H9 (cell line): ENCODE results near the gene SBK1. TPM values are rescaled to one million over a fixed set of nuclear protein-coding genes. Genes with fewer than 3 reads are reported as not detected.

Experiments used
- DNase-seq: peaks from one replicate; pipeline ENCODE4 v3.0.0-alpha.2; 2017
- H2AFZ ChIP-seq: one replicate; pipeline ENCODE4 v1.6.1; 2013; ENCODE audit warnings: mild to moderate bottlenecking, low read length, control low read depth, moderate library complexity
- H2AK5ac ChIP-seq: 2 replicates; pipeline ENCODE4 v1.6.1; 2013; ENCODE audit warnings: low read length, control low read depth, mixed read lengths; ENCODE audit not compliant: insufficient read length
- H2BK120ac ChIP-seq: one replicate; pipeline ENCODE4 v1.6.1; 2013; ENCODE audit warnings: low read depth, mild to moderate bottlenecking, low read length, control low read depth, inconsistent platforms; ENCODE audit not compliant: poor library complexity, severe bottlenecking
- H2BK12ac ChIP-seq: 2 replicates; pipeline ENCODE4 v1.6.1; 2013; ENCODE audit warnings: low read length, control low read depth, mixed read lengths, low read depth; ENCODE audit not compliant: insufficient read length
- H2BK15ac ChIP-seq: 2 replicates; pipeline ENCODE4 v1.6.1; 2013; ENCODE audit warnings: low read depth, low read length, control low read depth
- H2BK20ac ChIP-seq: one replicate; pipeline ENCODE4 v1.6.1; 2013; ENCODE audit warnings: low read depth, mild to moderate bottlenecking, low read length, control low read depth, inconsistent platforms; ENCODE audit not compliant: poor library complexity, severe bottlenecking
- H2BK5ac ChIP-seq: 2 replicates; pipeline ENCODE4 v1.6.1; 2013; ENCODE audit warnings: low read length, control low read depth, mixed read lengths; ENCODE audit not compliant: insufficient read length
- H3K14ac ChIP-seq: 2 replicates; pipeline ENCODE4 v1.6.1; 2013; ENCODE audit warnings: low read length, control low read depth; ENCODE audit not compliant: insufficient read depth
- H3K18ac ChIP-seq: 2 replicates; pipeline ENCODE4 v1.6.1; 2013; ENCODE audit warnings: low read depth, mild to moderate bottlenecking, mixed read lengths, low read length, control low read depth; ENCODE audit not compliant: insufficient read length
- H3K23ac ChIP-seq: 2 replicates; pipeline ENCODE4 v1.6.1; 2013; ENCODE audit warnings: low read length, control low read depth, mixed read lengths, low read depth; ENCODE audit not compliant: insufficient read length
- H3K23me2 ChIP-seq: 2 replicates; pipeline ENCODE4 v1.6.1; 2013; ENCODE audit warnings: low read depth, mild to moderate bottlenecking, mixed read lengths, low read length, control low read depth; ENCODE audit not compliant: insufficient read length, poor library complexity, severe bottlenecking
- H3K27ac ChIP-seq: 2 replicates; pipeline ENCODE4 v1.5.1; 2013; ENCODE audit warnings: low read length, control low read depth, mixed read lengths, low read depth; ENCODE audit not compliant: insufficient read length
- H3K27me3 ChIP-seq: 2 replicates; pipeline ENCODE4 v1.6.1; 2013; ENCODE audit warnings: low read length, control low read depth, inconsistent platforms; ENCODE audit not compliant: insufficient read depth
- H3K4ac ChIP-seq: 2 replicates; pipeline ENCODE4 v1.6.1; 2013; ENCODE audit warnings: low read depth, mild to moderate bottlenecking, control low read depth, inconsistent platforms, low read length, moderate library complexity
- H3K4me1 ChIP-seq: 2 replicates; pipeline ENCODE4 v1.6.1; 2013; ENCODE audit warnings: low read length, control low read depth, inconsistent platforms; ENCODE audit not compliant: insufficient read depth
- H3K4me2 ChIP-seq: 2 replicates; pipeline ENCODE4 v1.6.1; 2013; ENCODE audit warnings: low read length, control low read depth, mixed read lengths; ENCODE audit not compliant: insufficient read length, insufficient read depth
- H3K56ac ChIP-seq: 2 replicates; pipeline ENCODE4 v1.6.1; 2013; ENCODE audit warnings: low read depth, mild to moderate bottlenecking, mixed read lengths, low read length, control low read depth; ENCODE audit not compliant: insufficient read length
- H3K79me1 ChIP-seq: 2 replicates; pipeline ENCODE4 v1.6.1; 2013; ENCODE audit warnings: low read depth, mild to moderate bottlenecking, moderate library complexity, low read length, control low read depth, inconsistent platforms; ENCODE audit not compliant: insufficient read depth, poor library complexity, severe bottlenecking
- H3K79me2 ChIP-seq: 2 replicates; pipeline ENCODE4 v1.6.1; 2013; ENCODE audit warnings: low read length, control low read depth, inconsistent platforms; ENCODE audit not compliant: insufficient read depth
- H3K9ac ChIP-seq: 2 replicates; pipeline ENCODE4 v1.6.1; 2013; ENCODE audit warnings: low read length, control low read depth, mixed read lengths; ENCODE audit not compliant: insufficient read length; ENCODE audit errors: extremely low read depth
- H3K9me3 ChIP-seq: one replicate; pipeline ENCODE4 v1.6.1; 2013; ENCODE audit warnings: low read depth, low read length, inconsistent platforms; ENCODE audit not compliant: control insufficient read depth
- H3T11ph ChIP-seq: one replicate; pipeline ENCODE4 v1.6.1; 2013; ENCODE audit warnings: mild to moderate bottlenecking, low read length, control low read depth, inconsistent platforms
- H4K20me1 ChIP-seq: one replicate; pipeline ENCODE4 v1.6.1; 2013; ENCODE audit not compliant: control insufficient read depth, insufficient read length, insufficient read depth
- H4K5ac ChIP-seq: 2 replicates; pipeline ENCODE4 v1.6.1; 2013; ENCODE audit warnings: low read depth, mild to moderate bottlenecking, mixed read lengths, low read length, control low read depth; ENCODE audit not compliant: insufficient read length
- H4K8ac ChIP-seq: replicated peaks from 2 replicates; pipeline ENCODE4 v1.6.1; 2013; ENCODE audit warnings: low read length, control low read depth, mixed read lengths, low read depth; ENCODE audit not compliant: insufficient read length
- H4K91ac ChIP-seq: 2 replicates; pipeline ENCODE4 v1.6.1; 2013; ENCODE audit warnings: low read depth, mild to moderate bottlenecking, moderate library complexity, mixed read lengths, low read length, control low read depth; ENCODE audit not compliant: insufficient read length
- H3K27ac Mint-ChIP-seq, 3 experiments: 2 replicates in 2 of 3; 3 replicates in 1 of 3; pipeline ENCODE4 v1.8.0; 2020 to 2021; ENCODE audit warnings: mixed read lengths in 3 of 3, mild to moderate bottlenecking in 1 of 3, moderate library complexity in 1 of 3
- H3K27me3 Mint-ChIP-seq: 2 replicates; pipeline ENCODE4 v1.8.0; 2021; ENCODE audit warnings: low read depth, mild to moderate bottlenecking, moderate library complexity, mixed read lengths
- H3K36me3 Mint-ChIP-seq, 3 experiments: 2 replicates in 2 of 3; 3 replicates in 1 of 3; pipeline ENCODE4 v1.8.0; 2020 to 2021; ENCODE audit warnings: low read depth in 3 of 3, mixed read lengths in 3 of 3; ENCODE audit not compliant: insufficient read depth in 1 of 3
- H3K4me1 Mint-ChIP-seq, 2 experiments: 2 replicates each; pipeline ENCODE4 v1.8.0; 2020; ENCODE audit warnings: mixed read lengths in 2 of 2
- H3K4me3 Mint-ChIP-seq, 2 experiments: 2 replicates in 1 of 2; 3 replicates in 1 of 2; pipeline ENCODE4 v1.8.0; 2020 to 2021; ENCODE audit warnings: mild to moderate bottlenecking in 2 of 2, mixed read lengths in 2 of 2, moderate library complexity in 1 of 2
- H3K9me3 Mint-ChIP-seq, 2 experiments: 2 replicates in 1 of 2; 3 replicates in 1 of 2; pipeline ENCODE4 v1.8.0; 2020; ENCODE audit warnings: mild to moderate bottlenecking in 2 of 2, mixed read lengths in 2 of 2, moderate library complexity in 1 of 2
- WGBS: extraction: QIAGEN DNeasy Blood & Tissue Kit; methylation state at CpG from one replicate; pipeline ENCODE4 v1.1.7; 2013; ENCODE audit warnings: missing lambda C conversion rate, low lambda C conversion rate, mixed read lengths; ENCODE audit not compliant: insufficient read length; ENCODE audit errors: extremely low coverage; 5-methylcytosine and 5-hydroxymethylcytosine counted together
- total RNA-seq: library from RNA; stranded (reverse); gene quantifications from 2 replicates; pipeline ENCODE4 v1.2.1, GENCODE V29; 2021
- TF ChIP-seq, protein P1 (sequence below): fragments of 200-600 bp; sonication (generic); conservative IDR thresholded peaks from 3 replicates; pipeline ENCODE4 v1.8.0; 2021; ENCODE audit warnings: antibody characterized with exemption, mild to moderate bottlenecking

Gene SBK1
- total RNA-seq, 1 experiment from 2014 or later = 65.5 TPM

DNA sequence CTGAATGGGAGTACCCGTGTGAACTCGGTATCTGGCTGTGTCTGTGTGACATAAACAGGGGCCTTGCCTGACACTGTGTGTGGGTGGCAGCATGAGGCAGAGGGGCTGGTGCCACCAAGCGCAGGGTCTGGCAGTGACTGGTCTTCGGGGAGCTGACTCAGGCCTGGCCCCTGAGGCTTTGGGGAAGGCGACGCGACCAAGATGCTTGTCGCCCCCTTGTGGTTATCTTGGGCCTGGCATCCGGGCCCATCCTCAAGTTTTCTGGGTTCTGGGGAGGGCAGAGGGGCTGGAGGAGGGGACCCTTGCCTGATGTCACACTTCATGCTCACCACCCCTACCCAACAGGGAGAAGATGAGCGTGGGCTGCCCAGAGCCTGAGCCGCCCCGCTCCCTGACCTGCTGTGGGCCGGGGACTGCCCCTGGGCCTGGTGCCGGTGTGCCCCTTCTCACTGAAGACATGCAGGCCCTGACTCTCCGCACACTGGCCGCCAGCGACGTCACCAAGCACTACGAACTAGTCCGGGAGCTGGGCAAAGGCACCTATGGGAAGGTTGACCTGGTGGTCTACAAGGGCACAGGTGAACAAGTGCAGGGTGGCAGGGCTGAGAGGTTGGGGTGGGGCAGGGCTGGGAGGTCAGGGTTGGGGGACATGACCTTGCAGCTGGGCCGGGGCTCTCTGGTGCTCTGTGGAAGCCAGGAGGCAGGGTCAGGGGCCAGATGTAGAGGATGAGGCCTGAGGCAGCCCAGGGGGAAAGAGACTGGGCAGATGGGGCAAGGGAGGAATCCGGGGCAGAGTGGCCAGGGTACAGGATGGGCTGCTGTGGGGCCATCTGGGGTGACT, 24.9 kb downstream of the SBK1 start:
- Histone ChIP-seq H2BK15ac (no peak overlapping the region), H4K91ac (no peak overlapping the region), H3K4me1 (no peaks in the 10 kb centered on the region), H3K18ac (no peak overlapping the region), H4K5ac (no peak overlapping the region), H3K4me2 (no peak overlapping the region), H3K79me1 (no peaks in the 10 kb centered on the region), H3K9ac (no peak overlapping the region), H3K56ac (no peak overlapping the region), H2AK5ac (no peak overlapping the region), H2BK5ac (no peak overlapping the region), H3K4ac (no peak overlapping the region), H3T11ph (no peak overlapping the region), H3K14ac (no peak overlapping the region; the same call in 1 of the 2 replicates), H2AFZ (no peak overlapping the region), H2BK12ac (no peak overlapping the region), H4K20me1 (peaks cover 2% of the 10 kb centered on the region), H2BK120ac (no peak overlapping the region), H4K8ac (no peak overlapping the region), H2BK20ac (no peak overlapping the region), H3K23ac (no peak overlapping the region), H3K9me3 (no peaks in the 10 kb centered on the region), H3K23me2 (no peaks in the 10 kb centered on the region), H3K27ac (no peak overlapping the region), H3K27me3 (no peaks in the 10 kb centered on the region), H3K79me2 (no peaks in the 10 kb centered on the region)
- H3K27ac Mint-ChIP-seq = peak overlapping the region in 1 of 3 experiments; percentile 82; a peak in 1 of 7 replicates
- TF ChIP-seq, protein P1, sequence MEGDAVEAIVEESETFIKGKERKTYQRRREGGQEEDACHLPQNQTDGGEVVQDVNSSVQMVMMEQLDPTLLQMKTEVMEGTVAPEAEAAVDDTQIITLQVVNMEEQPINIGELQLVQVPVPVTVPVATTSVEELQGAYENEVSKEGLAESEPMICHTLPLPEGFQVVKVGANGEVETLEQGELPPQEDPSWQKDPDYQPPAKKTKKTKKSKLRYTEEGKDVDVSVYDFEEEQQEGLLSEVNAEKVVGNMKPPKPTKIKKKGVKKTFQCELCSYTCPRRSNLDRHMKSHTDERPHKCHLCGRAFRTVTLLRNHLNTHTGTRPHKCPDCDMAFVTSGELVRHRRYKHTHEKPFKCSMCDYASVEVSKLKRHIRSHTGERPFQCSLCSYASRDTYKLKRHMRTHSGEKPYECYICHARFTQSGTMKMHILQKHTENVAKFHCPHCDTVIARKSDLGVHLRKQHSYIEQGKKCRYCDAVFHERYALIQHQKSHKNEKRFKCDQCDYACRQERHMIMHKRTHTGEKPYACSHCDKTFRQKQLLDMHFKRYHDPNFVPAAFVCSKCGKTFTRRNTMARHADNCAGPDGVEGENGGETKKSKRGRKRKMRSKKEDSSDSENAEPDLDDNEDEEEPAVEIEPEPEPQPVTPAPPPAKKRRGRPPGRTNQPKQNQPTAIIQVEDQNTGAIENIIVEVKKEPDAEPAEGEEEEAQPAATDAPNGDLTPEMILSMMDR = peak; percentile 95
- no peak overlapping the region for H3K4me3 Mint-ChIP-seq
- H3K36me3 Mint-ChIP-seq = peaks cover 21 to 36% (median 32%) of the 10 kb centered on the region in 3 experiments
- no CpG with 5 or more reads among the region's 22 CpGs for WGBS
- no peaks in the 10 kb centered on the region for H3K9me3 Mint-ChIP-seq
- no peaks in the 10 kb centered on the region for H3K4me1 Mint-ChIP-seq
- no peaks in the 10 kb centered on the region for H3K27me3 Mint-ChIP-seq
- DNase-seq = peak; percentile 76
